G401.6 (cell line): ENCODE data around the gene GPD1.

Experiments
- FAIRE-seq: peaks from 2 replicates; lab custom pipeline; 2012; peaks lifted over from hg19 to GRCh38; lab: Jason Lieb, UNC

The GPD1 gene

DNA sequence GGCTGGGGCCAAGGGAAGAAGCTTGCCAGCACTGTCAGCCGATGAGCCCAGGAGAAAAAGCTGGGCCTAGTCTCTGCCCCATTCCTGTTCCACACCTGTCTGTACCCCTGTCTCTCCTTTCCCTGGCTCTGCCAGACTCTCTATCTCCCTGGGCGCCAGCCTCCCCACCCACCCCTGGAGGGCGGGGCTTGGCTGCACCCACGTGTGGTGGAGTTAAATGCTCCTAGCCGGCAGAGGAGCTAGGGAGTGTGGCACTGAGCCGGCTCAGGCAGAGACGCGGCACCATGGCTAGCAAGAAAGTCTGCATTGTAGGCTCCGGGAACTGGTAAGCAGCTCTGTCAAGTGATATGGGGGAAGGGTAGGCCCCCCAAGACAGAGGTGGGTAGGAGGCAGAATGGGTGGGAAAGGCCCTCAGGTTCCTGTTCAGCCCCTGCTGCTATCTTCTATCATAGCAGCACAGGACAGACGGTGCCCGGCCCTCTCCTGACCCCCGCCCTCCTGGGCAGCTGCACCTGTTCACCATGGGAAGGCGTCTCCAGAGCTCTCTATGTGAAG is at the start of gene GPD1:
Gene GPD1, plus strand, starts transcription at position 242 of the 555 bp plus-strand sequence. Its CDS starts 43 bp downstream, at position 285.
- FAIRE-seq, result no peak

DNA sequence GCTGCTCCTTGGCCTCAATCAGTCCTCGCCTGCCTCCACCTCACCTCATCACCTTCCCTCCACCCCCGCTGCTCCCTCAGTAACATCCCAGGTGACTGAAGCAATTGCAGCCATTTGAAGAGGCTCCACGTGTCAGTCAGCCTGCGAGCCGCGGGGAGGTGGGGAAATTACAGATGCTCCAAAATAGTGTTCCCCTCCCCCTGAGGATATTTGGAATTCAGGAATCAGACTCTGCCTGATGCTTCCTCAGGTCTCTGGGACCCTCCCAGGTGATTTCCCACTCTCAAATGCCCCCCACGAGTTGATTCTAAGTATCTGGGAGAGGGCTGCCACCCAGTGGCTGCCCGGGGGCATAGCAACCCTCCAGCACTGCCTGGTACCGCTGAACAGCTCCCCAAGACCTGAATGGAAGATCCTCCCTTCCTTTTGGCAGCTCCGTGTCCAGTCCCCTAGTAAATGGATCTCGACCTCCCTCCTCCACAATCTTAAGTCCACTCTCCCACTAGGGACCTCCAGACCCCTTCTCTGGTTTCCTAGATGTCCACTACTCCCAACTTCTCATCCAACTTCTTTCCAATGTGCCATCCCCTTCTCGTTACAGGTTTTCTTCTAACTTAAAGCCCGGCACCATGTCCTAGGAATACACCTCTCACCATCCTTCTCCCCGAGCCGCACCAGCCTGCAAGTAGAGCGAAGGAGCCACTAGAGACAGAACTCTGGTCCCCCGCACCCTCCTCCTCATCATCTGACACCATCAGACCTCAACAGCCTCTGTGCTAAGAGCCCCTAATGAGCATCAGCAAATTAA is 47.8 kb upstream of the GPD1 start:
- no peak for FAIRE-seq

DNA sequence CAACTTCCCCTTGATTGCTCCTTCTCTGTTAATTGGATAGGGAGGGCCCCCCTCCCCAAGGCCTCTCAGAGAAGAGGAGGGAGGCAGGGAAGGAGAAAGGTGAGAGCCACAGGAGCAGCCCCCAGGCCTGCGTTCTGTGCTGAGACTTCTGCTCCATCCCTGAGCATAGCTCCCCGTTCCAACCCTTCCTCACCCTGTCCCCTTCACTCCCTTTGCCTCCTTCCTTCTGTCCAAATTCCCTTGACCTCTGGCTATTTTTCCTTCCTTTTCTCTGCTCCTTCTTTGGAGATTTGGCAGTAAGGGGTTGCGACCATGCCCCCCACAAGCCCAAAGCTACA is 47.2 kb upstream of the GPD1 start:
- no peak for FAIRE-seq

DNA sequence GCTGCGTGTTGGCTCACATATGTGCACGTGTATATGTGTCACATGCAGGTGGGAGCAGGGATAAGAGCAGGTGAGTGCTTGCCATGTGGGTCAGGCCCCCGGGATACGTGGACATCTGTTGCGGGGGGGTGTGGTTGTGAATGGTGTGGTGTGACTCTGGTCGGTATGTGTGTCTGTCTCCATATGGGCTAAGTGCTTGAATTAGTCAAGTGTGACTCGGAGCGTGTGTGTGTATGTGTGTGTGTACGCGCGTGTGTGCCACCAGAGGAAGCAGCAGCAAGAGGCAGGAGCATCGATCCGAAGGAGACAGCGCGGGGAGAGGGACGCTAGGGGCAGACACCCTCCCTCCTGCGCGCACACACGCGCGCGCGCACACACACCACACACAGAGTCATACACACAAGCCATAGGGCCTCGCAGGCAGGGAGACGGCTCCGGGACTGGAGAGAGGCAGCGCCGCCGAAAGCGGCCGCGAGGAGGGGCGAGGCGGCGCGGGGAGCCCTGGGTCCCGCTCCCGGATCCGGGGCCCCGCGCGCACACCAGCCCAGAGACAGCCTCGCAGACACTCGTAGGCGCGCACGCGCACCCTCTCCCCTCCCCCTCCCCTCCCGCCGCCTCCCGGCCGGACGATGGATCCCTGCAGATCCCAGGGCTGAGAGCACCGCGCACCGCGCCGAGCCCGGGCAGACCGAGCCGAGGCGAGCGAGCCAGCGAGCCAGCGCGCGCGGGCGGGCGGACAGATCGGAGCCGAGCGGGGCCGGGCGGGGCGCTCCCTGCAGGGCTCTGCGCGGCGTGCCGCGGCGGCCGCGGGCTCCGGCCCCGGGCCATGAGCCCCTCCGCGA is 46.6 kb upstream of the GPD1 start, which contains the start of gene ASIC1:
Gene ASIC1, plus strand, starts transcription at position 597 of the 842 bp plus-strand sequence. CDS start 1,171 bp downstream, outside the sequence.
- FAIRE-seq, result no peak

GRCh38 chr12:50057896-50058670 is 45.7 kb upstream of the GPD1 start:
- FAIRE-seq, result no peak

- FAIRE-seq, result no peak
These were observed 45.0 kb upstream of the GPD1 start for GRCh38 chr12:50058743-50059312.

GRCh38 chr12:50059440-50060119 is 44.2 kb upstream of the GPD1 start:
- no peak for FAIRE-seq

- no peak for FAIRE-seq
These were observed 43.7 kb upstream of the GPD1 start for GRCh38 chr12:50060120-50060468.

DNA sequence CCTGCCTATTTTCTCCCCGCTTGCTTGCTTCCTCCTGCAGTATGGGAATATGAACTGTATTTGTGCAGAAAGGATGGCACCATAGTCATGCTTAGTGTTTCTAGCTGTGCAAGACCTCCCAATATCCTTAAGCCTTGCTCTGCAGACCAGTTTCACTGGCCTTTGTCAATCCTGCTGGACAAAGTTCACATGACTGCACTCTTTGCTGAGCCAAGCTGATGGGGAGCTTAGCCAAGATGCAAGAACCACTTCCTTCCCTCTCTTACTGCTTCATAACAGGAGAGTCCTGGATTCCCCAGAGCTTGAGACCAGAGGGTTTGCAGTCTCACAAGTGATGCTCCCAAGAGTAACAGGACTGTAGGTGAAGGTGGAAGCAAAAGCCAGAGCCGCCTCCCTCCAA is 42.6 kb upstream of the GPD1 start:
- FAIRE-seq, result no peak

GRCh38 chr12:50061946-50062686 is 41.7 kb upstream of the GPD1 start:
- FAIRE-seq, result no peak

- no peak for FAIRE-seq
These were observed 40.9 kb upstream of the GPD1 start for GRCh38 chr12:50062728-50063460.

- FAIRE-seq, result no peak
These were observed 38.0 kb upstream of the GPD1 start for GRCh38 chr12:50065726-50066310.

DNA sequence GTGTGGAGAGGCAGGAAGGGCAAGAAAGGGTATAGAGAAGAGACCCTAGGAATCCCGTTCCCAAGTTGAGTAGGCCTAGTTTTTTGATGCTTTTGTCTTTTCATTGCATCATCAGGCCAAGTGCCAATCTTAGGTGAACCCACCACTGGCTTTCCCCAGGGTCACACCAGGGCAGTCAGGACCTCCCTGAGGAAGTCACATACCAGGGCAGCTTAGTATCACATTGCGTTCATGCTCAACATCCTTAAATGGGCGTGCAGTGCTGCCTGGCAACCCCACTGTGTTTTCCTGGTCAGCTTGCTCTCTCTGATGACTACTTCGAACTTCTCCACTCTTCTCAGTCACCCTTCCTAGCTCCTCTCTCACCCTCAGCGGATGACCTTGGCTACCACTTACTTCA is 37.4 kb upstream of the GPD1 start:
- peak; percentile 71 for FAIRE-seq

DNA sequence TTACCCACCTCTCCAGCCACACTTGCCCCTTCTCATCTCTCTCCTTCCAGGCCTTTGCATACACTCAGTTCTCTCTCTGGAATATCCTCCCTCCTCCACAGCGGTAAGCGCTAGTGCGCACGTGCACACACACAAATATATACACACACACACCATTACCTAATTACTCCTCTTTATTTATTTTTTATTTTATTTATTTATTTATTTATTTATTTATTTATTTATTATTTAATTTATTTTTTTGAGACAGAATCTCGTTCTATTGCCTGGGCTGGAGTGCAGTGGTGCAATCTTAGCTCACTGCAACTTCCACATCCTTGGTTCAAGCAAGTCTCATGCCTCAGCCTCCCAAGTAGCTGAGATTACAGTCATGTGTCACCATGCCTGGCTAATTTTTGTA is 34.7 kb upstream of the GPD1 start:
- no peak for FAIRE-seq

DNA sequence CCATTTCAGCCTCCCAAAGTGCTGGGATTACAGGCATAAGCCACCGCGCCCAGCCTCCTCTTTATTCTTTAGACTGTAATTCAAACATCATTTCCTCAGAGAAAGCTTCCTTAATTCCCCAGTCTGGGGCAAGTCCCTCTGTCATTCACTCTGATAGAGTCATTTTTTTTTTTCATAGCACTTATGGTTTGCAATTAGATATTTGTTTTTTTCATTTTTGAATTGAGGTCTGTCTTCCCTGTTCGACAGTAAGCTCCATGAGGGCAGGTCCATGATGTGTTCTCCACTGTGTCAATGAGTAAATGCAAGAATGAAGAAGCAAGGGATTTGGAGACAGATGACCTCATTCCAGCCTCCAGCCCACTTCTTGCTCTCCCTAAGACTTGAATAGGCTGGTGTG is 34.3 kb upstream of the GPD1 start:
- FAIRE-seq, result no peak

GRCh38 chr12:50070314-50071060 is 33.3 kb upstream of the GPD1 start:
- peak; percentile 61 for FAIRE-seq

- no peak for FAIRE-seq
These were observed 31.5 kb upstream of the GPD1 start for GRCh38 chr12:50072198-50072907.

- no peak for FAIRE-seq
These were observed 30.6 kb upstream of the GPD1 start for GRCh38 chr12:50073206-50073605.
